Cardiac muscle cell (in vitro differentiated cells and primary cell): Measurements from ENCODE around the gene CHI3L2. TPM values are rescaled to one million over a fixed set of nuclear protein-coding genes. Genes with fewer than 3 reads are reported as not detected.

Experiments used
- DNase-seq, 2 donors: peaks; one replicate each; pipeline versions ENCODE4 v3.0.0 to v3.0.0-alpha.2; 2010 to 2017; ENCODE audit warnings: low read depth in 1 of 2, low spot score in 1 of 2
- H3K27ac ChIP-seq: fragments of 200-600 bp; sonication (generic); 2 replicates; pipeline ENCODE4 v1.5.1; 2016
- H3K27me3 ChIP-seq: fragments of 200-600 bp; sonication (generic); 2 replicates; pipeline ENCODE4 v1.6.0; 2016; ENCODE audit warnings: control low read depth
- H3K36me3 ChIP-seq: fragments of 200-600 bp; sonication (generic); 2 replicates; pipeline ENCODE4 v1.5.1; 2016; ENCODE audit warnings: control low read depth
- H3K4me1 ChIP-seq: fragments of 200-600 bp; sonication (generic); 2 replicates; pipeline ENCODE4 v1.8.1; 2017; ENCODE audit warnings: low read depth, mild to moderate bottlenecking, mixed run types
- H3K4me3 ChIP-seq: fragments of 200-600 bp; sonication (generic); 2 replicates; pipeline ENCODE4 v1.5.1; 2016; ENCODE audit warnings: mild to moderate bottlenecking
- H3K9me3 ChIP-seq: fragments of 200-600 bp; sonication (generic); 2 replicates; pipeline ENCODE4 v1.5.1; 2017; ENCODE audit warnings: low read depth, mild to moderate bottlenecking, control low read depth
- CTCF ChIP-seq: IDR thresholded peaks from 2 replicates; pipeline ENCODE4 v1.5.1; 2012; ENCODE audit warnings: low read depth, mild to moderate bottlenecking, low read length
- polyA plus RNA-seq: library from polyadenylated mRNA; unstranded; fragments of >200 nt; fragmentation: Nextera tagmentation; extraction: Ambion mirVana; gene quantifications from 2 replicates; pipeline ENCODE4 v1.2.1, GENCODE V29; 2016
- total RNA-seq: library from RNA; depleted of rRNA; stranded (reverse); fragments of >200 nt; gene quantifications from 2 replicates; pipeline ENCODE4 v1.2.3, GENCODE V29; 2016

Gene CHI3L2
- total and polyA plus RNA-seq, 2 experiments from 2014 or later, result 0.50 TPM; not detected in 1

DNA sequence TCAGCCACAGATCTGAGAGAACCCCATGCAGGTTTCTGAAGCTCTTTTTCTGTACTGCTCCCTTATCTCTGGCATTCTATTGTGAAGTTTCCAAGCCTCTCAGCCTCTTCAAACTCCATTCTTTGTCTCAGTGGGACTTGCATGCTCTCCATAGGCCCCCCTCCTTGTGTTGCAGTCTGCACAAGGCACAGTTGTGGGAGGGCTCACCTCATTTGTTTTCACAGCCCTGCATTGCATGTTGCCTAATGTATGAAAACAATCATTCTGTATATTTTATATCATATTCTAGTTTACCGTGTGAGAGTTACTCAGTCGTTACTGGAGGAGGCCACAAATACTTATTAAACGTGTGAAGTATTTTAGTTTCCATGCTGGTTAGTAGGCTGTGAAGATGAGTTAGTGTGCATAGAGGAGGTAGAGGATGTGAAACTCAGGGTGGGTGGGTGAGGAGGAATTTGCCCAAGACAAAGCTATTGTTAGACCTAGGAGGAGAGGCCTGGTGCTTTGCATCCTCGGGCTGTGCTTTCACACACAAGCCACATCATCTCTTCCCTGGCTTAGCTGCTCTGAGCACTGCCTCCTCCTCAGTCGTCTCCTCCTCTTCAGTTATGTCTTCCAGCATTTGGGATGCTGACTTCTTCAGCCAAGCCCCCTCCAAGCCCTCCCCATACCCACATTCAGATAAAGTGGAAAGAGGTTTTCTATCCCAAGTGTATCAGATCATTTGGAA lies 7.8 kb upstream of the CHI3L2 start:
- Histone ChIP-seq H3K27ac (peak overlapping the region; percentile 72), H3K36me3 (no peaks in the 10 kb centered on the region), H3K4me1 (peaks cover 19% of the 10 kb centered on the region), H3K4me3 (no peak overlapping the region), H3K27me3 (no peaks in the 10 kb centered on the region), H3K9me3 (no peaks in the 10 kb centered on the region)
- peak; percentile 39 to 75 for DNase-seq
- TF ChIP-seq CTCF, result no peak

DNA sequence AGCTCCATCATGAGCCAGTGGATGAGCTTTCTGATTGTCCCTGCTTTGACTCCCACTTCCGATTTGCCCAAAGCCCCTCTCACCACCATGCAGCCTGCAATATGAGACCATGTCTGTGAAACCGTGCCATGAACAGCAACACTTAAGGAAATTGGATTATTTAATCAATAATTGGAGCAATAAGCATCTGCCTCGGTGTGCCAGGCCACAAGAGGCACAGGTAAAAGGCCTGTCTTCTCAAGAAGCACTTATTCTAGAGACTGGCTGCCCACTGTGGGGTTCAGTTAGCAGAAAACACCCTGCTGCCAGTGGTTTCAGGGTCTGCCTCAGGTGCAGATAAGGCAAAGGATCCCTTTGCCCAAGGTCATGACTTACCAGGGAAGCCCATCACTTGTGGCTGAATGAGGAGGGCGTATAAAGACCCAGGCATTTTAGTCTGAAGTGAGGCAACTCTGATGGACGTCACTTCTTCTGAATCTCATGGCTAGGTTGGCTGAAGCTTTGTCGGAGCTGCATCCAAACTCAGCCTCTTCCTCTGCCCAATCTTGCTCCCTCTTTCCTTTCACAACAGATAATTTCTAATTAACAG lies 7.1 kb upstream of the CHI3L2 start:
- DNase-seq, result no peak
- H3K4me1 ChIP-seq, result peaks cover 13% of the 10 kb centered on the region
- H3K9me3 ChIP-seq, result no peaks in the 10 kb centered on the region
- no peak overlapping the region for H3K4me3 ChIP-seq
- no peaks in the 10 kb centered on the region for H3K27me3 ChIP-seq
- H3K27ac ChIP-seq, result no peak overlapping the region
- H3K36me3 ChIP-seq, result no peaks in the 10 kb centered on the region
- TF ChIP-seq CTCF, result no peak

DNA sequence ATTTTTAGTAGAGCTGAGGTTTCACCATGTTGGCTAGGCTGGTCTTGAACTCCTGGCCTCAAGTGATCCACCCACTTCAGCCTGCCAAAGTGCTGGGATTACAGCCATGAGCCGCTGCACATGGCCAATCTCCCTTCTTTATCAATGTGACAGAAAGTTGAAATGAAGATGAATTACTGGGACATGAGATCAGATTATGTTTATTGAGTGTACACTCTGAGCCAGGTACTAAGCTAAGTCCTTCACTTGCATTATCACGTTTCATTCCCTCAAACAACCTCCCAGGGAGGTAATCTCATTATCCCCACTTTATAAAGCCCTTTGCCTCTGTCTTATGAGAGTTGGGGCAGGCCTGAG lies 6.3 kb upstream of the CHI3L2 start:
- no peak for DNase-seq
- Histone ChIP-seq H3K4me3 (no peak overlapping the region), H3K27ac (no peak overlapping the region), H3K9me3 (no peaks in the 10 kb centered on the region), H3K27me3 (no peaks in the 10 kb centered on the region), H3K36me3 (no peaks in the 10 kb centered on the region), H3K4me1 (peaks cover 11% of the 10 kb centered on the region)
- TF ChIP-seq CTCF, result no peak

- H3K27me3 ChIP-seq, result no peaks in the 10 kb centered on the region
- DNase-seq, result peak in 1 of 2 donors; percentile 57
- H3K36me3 ChIP-seq, result no peaks in the 10 kb centered on the region
- peaks cover 11% of the 10 kb centered on the region for H3K4me1 ChIP-seq
- no peak overlapping the region for H3K27ac ChIP-seq
- H3K4me3 ChIP-seq, result no peak overlapping the region
- no peak for TF ChIP-seq CTCF
- H3K9me3 ChIP-seq, result no peaks in the 10 kb centered on the region
Measured at GRCh38 chr1:111221633-111222291, 5.8 kb upstream of the CHI3L2 start.

DNA sequence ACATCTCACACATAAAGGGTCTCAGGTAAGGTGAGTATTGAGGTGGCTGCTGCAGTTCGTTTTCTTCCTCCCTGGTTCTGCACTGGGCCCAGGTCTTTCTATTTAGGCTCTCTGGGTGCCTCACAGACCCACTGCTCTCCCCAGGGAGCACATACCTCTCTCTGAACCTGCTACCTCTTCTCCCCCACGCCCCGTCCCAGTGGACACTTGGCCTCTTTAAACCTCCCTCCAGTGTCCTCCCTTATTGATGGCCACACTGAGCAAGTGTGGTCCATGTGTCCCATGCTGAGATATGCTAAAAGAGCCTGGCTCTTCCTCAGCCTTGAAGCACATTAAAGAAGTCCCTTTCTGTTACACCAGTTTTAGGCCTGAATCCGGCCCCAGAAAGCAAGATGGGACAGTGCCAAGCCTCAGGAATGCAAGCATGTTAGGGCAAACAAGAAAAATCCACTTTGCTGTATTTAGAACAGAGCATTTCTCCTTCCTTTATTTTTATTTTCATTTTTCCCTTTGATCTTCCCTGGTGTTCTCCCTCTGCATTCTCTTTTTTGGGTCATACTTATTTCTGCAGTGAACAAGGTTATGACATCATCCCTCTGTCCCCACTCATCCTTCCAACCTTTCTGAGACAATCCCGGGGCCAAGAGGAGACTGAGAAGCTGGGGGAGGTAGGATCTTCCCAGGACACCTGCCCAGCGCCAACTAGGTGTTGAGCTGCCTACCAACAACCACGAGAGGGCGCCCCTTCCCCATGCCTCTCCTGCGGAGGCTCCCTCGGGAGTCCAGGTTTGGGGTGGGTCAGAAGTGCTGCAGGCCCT lies 5.0 kb upstream of the CHI3L2 start:
- no peaks in the 10 kb centered on the region for H3K9me3 ChIP-seq
- no peak overlapping the region for H3K27ac ChIP-seq
- peak; percentile 74 to 82 for DNase-seq
- H3K27me3 ChIP-seq, result no peaks in the 10 kb centered on the region
- H3K36me3 ChIP-seq, result no peaks in the 10 kb centered on the region
- peaks cover 11% of the 10 kb centered on the region for H3K4me1 ChIP-seq
- no peak overlapping the region for H3K4me3 ChIP-seq
- TF ChIP-seq CTCF, result peak; percentile 96
